Caki2 (cell line): ENCODE data around the gene CDKN2B. TPM values are rescaled to one million over a fixed set of nuclear protein-coding genes. Genes with fewer than 3 reads are reported as not detected.

Experiments used
- DNase-seq: peaks from one replicate; pipeline ENCODE4 v3.0.0-alpha.2; 2015; ENCODE audit warnings: low read depth
- in situ Hi-C: cut with HindIII; loops from 2 replicates; pipeline ENCODE4 v1.10.0; 2016; ENCODE audit warnings: low sequenced_read_pairs, low pct_unique_long_range_greater_than_20kb, mixed read lengths
- total RNA-seq: library from RNA; depleted of rRNA; stranded (reverse); fragments of >200 nt; shearing (Covaris generic); gene quantifications from 2 replicates; pipeline ENCODE4 v1.2.3, GENCODE V29; 2014; ENCODE audit warnings: low replicate concordance

The CDKN2B gene
- total RNA-seq, 1 experiment from 2014 or later = not detected

- in situ Hi-C loops = no loop called here
- DNase-seq = no peak
Observed at GRCh38 chr9:22037954-22038690, 29.0 kb upstream of the CDKN2B start.

DNA sequence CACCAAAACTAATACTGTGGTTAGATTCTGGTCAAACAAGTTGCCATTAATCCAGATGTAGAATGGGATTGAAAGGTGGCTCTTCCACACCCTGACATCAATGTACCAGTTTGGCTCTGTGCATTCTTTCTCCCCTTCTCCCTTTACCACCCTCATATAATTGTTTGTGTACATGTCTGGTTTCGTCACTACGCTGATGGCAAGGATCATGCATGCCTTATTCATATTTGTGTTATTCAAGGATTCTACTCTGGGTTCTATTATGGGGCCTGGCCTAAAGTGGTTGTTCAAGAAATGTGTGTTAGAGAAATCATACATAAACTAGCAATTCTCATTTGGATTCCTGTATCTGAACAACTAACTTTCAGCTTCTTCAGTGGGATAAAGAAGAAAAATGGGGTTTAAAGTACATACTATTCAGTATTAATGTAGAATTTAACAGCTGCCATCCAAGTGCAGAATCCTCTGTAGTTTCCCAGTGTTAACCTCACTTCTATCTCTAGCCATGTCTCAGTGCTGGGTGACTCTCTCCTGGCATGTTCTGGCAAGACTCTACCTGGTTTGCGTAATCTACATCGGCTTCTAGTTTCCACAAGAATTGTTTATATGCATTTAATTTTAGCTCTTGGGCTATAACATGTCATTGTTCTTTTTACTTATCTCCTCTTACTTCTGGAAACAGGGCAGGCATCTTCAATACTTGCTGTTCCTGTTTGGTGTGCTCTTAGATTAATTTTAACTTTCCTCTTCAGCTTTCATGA, 27.9 kb upstream of the CDKN2B start:
- no peak for DNase-seq
- in situ Hi-C loops = no loop called here

DNA sequence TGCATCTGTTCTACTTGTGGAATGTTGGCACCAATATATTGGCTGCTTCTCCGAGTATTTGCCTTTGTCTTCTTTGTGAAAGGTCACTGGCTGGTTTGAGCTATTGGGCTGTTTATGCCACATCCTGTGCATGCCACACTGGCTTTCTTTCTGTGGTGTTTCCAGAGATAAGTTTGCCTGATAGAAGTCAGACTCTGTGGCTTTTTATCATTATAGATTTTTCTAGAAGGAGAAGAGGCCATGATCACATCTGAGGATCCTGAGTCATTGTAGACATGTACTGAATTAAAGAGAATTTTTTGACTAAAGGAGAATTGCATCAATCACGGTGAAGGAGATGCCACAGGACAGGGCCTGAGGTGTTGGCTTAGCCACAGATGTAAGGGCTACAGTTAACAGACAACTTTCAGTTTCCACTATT, 26.5 kb upstream of the CDKN2B start:
- in situ Hi-C loops = no loop called here
- DNase-seq = no peak

- in situ Hi-C loops = no loop called here
- no peak for DNase-seq
Observed at GRCh38 chr9:22033012-22033630, 24.0 kb upstream of the CDKN2B start.

GRCh38 chr9:22031655-22032411, 22.7 kb upstream of the CDKN2B start:
- in situ Hi-C loops = no loop called here
- DNase-seq = no peak

DNA sequence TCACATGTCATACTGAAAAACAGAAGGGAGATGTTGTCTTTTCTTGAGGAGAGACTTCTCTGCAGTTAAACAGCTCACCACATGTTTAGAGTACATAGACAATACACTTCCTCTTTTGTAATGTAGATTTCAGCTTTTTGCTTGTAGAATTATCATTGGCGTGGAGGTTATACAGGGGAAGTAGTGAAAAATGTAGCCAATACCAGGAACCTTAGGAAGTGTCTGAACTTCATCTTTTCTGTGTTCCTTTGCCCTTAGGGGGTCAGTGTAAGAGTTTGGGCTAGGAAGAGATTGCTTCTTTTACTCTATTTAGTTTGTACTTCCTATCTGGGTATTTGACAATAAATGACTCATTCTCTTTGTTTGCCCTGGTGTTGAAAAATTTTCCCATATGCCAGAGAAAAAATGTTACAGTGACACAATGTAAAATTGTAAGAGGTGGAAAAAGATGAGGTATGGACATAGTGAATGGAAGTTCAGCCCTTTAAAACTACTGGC, 21.0 kb upstream of the CDKN2B start:
- in situ Hi-C loops = no loop called here
- DNase-seq = no peak

- DNase-seq = no peak
- in situ Hi-C loops = no loop called here
Observed at GRCh38 chr9:22029231-22029630, 20.1 kb upstream of the CDKN2B start.

- no peak for DNase-seq
- in situ Hi-C loops = no loop called here
Observed at GRCh38 chr9:22028394-22028793, 19.3 kb upstream of the CDKN2B start.

- no peak for DNase-seq
- in situ Hi-C loops = no loop called here
Observed at GRCh38 chr9:22026696-22027095, 17.6 kb upstream of the CDKN2B start.

GRCh38 chr9:22022396-22022795, 13.3 kb upstream of the CDKN2B start:
- DNase-seq = no peak
- in situ Hi-C loops = no loop called here

DNA sequence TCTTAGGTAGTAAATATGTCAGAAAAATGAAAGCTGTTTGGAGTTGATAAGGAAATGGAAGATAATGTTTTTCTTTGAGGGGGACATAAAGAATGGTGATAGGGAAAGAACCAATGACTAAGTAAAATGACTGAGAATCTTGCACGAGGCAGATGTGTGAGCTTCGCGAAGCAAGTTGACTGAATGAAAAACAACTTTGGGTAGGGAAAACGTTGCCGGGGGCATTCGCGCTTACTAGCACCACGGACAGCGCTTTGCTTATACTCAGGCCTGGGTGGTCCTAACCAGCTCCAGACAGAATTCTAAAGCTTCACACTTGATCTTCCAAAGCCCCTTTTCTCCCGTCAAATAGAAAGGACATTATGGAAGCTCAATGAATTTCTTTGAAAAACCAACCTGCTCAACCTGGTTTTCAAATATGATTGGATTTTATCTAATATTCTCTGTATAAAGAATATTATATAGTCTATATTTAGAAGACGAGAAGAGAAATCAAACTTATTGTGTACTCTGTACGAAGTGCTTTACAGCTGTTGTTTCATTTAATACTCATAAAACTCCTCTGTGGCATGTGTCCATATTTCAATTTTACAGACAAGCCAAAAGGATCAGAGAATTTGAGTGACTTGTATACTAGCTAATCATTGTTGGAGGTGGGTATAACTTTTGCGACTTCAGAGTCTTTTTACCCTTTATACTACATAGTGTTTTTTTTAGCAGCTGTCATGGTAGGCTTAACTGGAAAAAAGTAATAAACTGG, 1.9 kb upstream of the CDKN2B start:
- in situ Hi-C loops = no loop called here
- no peak for DNase-seq

DNA sequence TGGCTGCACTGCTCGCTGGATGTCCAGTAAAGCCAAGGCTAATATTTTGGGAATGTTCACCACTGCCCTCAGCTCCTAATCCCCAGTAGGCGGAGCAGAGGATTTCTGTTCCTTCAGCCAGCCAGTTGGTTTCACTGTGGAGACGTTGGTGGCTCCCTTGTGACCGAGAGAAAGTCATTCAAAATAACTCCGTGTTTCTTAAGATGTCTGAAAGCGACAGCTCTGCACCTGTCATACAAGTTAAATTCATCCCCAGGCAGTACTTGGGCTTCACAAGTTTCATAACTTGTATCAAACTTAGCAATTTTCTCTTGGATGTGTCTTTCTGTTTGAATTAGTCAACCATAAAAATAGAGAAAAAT, 382 bp upstream of the CDKN2B start:
- no peak for DNase-seq
- in situ Hi-C loops = no loop called here

GRCh38 chr9:22008384-22008716, 755 bp downstream of the CDKN2B start:
- in situ Hi-C loops = no loop called here
- no peak for DNase-seq

DNA sequence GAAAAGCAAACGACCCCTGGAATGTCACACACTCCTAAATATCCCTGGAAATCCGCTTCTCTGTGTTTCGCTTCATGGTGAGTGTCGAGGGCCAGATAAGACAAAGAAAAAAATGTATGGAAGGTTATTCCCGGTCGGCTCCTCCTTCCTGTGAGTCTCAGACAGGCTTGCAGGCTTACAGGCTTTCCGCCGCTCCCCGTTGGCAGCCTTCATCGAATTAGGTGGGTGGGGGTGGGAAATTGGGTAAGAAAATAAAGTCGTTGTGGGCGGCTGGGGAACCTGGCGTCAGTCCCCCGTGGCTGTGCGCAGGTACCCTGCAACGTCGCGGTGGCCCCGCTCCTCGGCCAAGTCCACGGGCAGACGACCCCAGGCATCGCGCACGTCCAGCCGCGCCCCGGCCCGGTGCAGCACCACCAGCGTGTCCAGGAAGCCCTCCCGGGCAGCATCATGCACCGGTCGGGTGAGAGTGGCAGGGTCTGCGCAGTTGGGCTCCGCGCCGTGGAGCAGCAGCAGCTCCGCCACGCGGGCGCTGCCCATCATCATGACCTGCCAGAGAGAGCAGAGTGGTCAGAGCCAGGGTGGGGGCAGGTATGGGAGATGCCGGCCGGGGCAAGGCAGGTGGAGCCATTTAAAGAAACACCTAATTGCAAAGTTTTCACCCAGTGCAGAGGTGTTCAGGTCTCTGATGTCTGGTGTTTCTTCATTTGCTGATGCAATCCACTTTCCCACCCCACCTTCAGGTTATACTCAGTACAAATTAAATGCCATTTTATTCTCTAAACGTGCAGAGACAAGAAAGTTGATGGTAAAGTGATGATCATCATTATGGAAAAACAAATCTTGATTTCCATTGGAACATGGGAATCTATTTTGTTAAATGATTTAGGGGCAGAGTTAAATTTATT, 3.2 kb downstream of the CDKN2B start:
- no peak for DNase-seq
- in situ Hi-C loops = no loop called here

DNA sequence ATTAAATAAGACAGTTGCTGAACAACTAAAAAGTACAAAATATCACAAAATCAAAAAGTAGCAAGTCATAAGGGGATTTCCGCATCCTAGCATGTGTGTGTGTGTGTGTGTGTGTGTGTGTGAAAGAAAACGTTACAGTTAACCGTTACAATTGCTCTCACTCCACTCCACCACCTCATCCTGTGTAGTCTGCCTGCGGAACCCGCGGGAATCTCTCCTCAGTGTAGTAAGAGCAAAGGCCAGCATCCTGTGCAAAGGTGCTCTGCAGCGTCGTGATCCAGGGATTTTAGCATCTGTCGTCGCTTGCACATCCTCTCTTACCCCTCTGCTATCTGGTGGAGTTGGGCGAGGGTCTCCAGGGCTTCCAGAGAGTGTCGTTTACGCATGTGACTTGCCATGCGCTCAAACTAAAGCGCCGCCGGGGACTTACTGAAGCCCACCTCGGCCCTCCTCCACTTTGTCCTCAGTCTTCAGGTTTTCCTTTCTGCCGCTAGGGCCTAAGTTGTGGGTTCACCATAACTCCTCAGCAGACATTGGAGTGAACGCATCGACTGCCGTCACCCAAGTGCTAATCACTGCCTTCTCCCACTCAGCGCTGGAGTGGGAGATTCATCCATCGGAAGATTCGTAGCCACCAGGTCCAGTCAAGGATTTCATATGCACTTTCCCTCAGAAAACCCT, 3.9 kb downstream of the CDKN2B start:
- DNase-seq = no peak
- in situ Hi-C loops = no loop called here

DNA sequence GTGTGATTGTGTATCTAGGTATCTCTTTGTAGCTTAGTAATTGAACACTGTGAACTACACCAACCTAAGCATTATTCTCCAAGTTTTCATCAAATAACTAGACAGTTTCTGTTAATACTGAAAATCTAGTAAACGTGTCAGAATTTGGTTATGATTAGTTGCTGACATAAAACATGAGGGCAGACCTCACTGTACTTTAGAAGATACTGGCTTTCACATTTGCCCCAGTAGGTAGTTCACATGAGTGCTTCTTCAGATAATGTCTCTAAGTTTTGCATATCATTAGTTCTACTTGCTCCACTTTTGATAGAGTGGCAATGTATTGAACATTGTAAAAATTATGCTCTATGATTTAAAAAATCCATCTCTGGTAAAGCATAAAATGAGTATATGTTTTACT, 7.1 kb downstream of the CDKN2B start:
- DNase-seq = no peak
- in situ Hi-C loops = no loop called here

- in situ Hi-C loops = no loop called here
- no peak for DNase-seq
Observed at GRCh38 chr9:21998026-21998425, 11.1 kb downstream of the CDKN2B start.
